ENCODE data around the gene RPL10. TPM values are rescaled to one million over a fixed set of nuclear protein-coding genes. Genes with fewer than 3 reads are reported as not detected.
A peak's percentile ranks its signal among the peaks of the same experiment; 100 is the strongest.

RPL10 gene
- total RNA-seq, 1 donor from 2014 or later, result 5,113 TPM

GRCh38 chrX:154380153-154380552, 18.0 kb upstream of the RPL10 start:
- H3K27me3 Mint-ChIP-seq, result no peaks in the 10 kb centered on the region
- ChIA-PET POLR2A (interaction anchor here (1.9 to 4.9 kb wide), 2 partner anchors 10 to 17 kb away, joined by 20 to 50 read pairs; partner anchors contain the start of gene RPL10), CTCF (no interaction called here)
- DNase-seq, result no peak
- intact Hi-C loops (cut with micrococcal nuclease), result no loop called here
- peak overlapping the region; percentile 83 for H3K27ac Mint-ChIP-seq
- ATAC-seq (ENCODE audit: low read depth), result no peak
- H3K4me1 Mint-ChIP-seq, result peaks cover 20% of the 10 kb centered on the region
- peaks cover 15% of the 10 kb centered on the region for H3K36me3 Mint-ChIP-seq (ENCODE audit: low read depth)
- TF ChIP-seq CTCF (IDR thresholded peaks at IDR 0.05), result no peak
- H3K9me3 Mint-ChIP-seq, result no peaks in the 10 kb centered on the region
- peak overlapping the region; percentile 83 for H3K4me3 Mint-ChIP-seq

GRCh38 chrX:154380787-154381186, 17.4 kb upstream of the RPL10 start:
- H3K36me3 Mint-ChIP-seq (ENCODE audit: low read depth), result peaks cover 15% of the 10 kb centered on the region
- TF ChIP-seq CTCF (IDR thresholded peaks at IDR 0.05), result no peak
- H3K4me3 Mint-ChIP-seq, result peak overlapping the region; percentile 83
- H3K4me1 Mint-ChIP-seq, result peaks cover 19% of the 10 kb centered on the region
- H3K27ac Mint-ChIP-seq, result no peak overlapping the region
- H3K27me3 Mint-ChIP-seq, result no peaks in the 10 kb centered on the region
- CTCF ChIA-PET, result no interaction called here
- POLR2A ChIA-PET, result interaction anchor here (4.9 kb wide), 1 partner anchor 16 kb away, joined by 20 read pairs; the partner anchor contains the start of gene RPL10
- no peak for DNase-seq
- ATAC-seq (ENCODE audit: low read depth), result no peak
- intact Hi-C loops (cut with micrococcal nuclease), result no loop called here
- H3K9me3 Mint-ChIP-seq, result no peaks in the 10 kb centered on the region

GRCh38 chrX:154381271-154381670, 16.9 kb upstream of the RPL10 start:
- ChIA-PET CTCF (no interaction called here), POLR2A (interaction anchor here (4.9 kb wide), 1 partner anchor 16 kb away, joined by 20 read pairs; the partner anchor contains the start of gene RPL10)
- Mint-ChIP-seq H3K27ac (no peak overlapping the region), H3K36me3 (ENCODE audit: low read depth) (peaks cover 15% of the 10 kb centered on the region), H3K4me3 (no peak overlapping the region), H3K27me3 (no peaks in the 10 kb centered on the region), H3K9me3 (no peaks in the 10 kb centered on the region), H3K4me1 (peaks cover 19% of the 10 kb centered on the region)
- ATAC-seq (ENCODE audit: low read depth) (no peak), DNase-seq (no peak)
- intact Hi-C loops (cut with micrococcal nuclease), result no loop called here
- TF ChIP-seq CTCF (IDR thresholded peaks at IDR 0.05), result no peak

- no peak for DNase-seq
- ChIA-PET CTCF (interaction anchor here (2.0 kb wide), 1 partner anchor 9 kb away, joined by 7 read pairs; no protein-coding TSS in a partner anchor), POLR2A (interaction anchor here (1.1 to 4.9 kb wide), 2 partner anchors 11 to 15 kb away, joined by 3 to 20 read pairs; partner anchors contain the start of gene RPL10)
- Mint-ChIP-seq H3K27ac (no peak overlapping the region), H3K4me3 (no peak overlapping the region), H3K36me3 (ENCODE audit: low read depth) (peaks cover 15% of the 10 kb centered on the region), H3K4me1 (peaks cover 19% of the 10 kb centered on the region), H3K9me3 (no peaks in the 10 kb centered on the region), H3K27me3 (no peaks in the 10 kb centered on the region)
- TF ChIP-seq CTCF (IDR thresholded peaks at IDR 0.05), result no peak
- intact Hi-C loops (cut with micrococcal nuclease), result no loop called here
- ATAC-seq (ENCODE audit: low read depth), result no peak
Measured at GRCh38 chrX:154382483-154383069, 15.6 kb upstream of the RPL10 start.

GRCh38 chrX:154383359-154384283, 14.6 kb upstream of the RPL10 start:
- POLR2A ChIA-PET, result interaction anchor here (0.6 to 4.9 kb wide), 6 partner anchors 10 to 480 kb away, joined by 3 to 20 read pairs (median 4); partner anchors contain the start of gene RPL10
- no peak overlapping the region for H3K4me3 Mint-ChIP-seq
- ATAC-seq (ENCODE audit: low read depth) (no peak), DNase-seq (no peak)
- H3K9me3 Mint-ChIP-seq, result no peaks in the 10 kb centered on the region
- H3K36me3 Mint-ChIP-seq (ENCODE audit: low read depth), result peaks cover 15% of the 10 kb centered on the region
- H3K4me1 Mint-ChIP-seq, result peaks cover 18% of the 10 kb centered on the region
- intact Hi-C loops (cut with micrococcal nuclease), result no loop called here
- H3K27ac Mint-ChIP-seq, result no peak overlapping the region
- CTCF ChIA-PET, result interaction anchor here (2.0 kb wide), 1 partner anchor 10 kb away, joined by 7 read pairs; no protein-coding TSS in a partner anchor
- no peaks in the 10 kb centered on the region for H3K27me3 Mint-ChIP-seq
- no peak for TF ChIP-seq CTCF (IDR thresholded peaks at IDR 0.05)
